Measurements from ENCODE around the gene PLCG2. TPM values are rescaled to one million over a fixed set of nuclear protein-coding genes. Genes with fewer than 3 reads are reported as not detected.

The PLCG2 gene
- total RNA-seq, 6 experiments from 2014 or later: 11.1 to 23.1 (median 17.7) TPM

- DNase-seq: no peak
- Histone ChIP-seq H3K9me3 (no peaks in the 10 kb centered on the region), H3K27me3 (no peaks in the 10 kb centered on the region), H3K4me3 (no peak overlapping the region), H3K4me1 (no peaks in the 10 kb centered on the region), H3K27ac (no peak overlapping the region), H3K36me3 (peaks cover 0 to 14% (median 2%) of the 10 kb centered on the region in 4 donors)
- intact Hi-C loops (cut with DNase I): no loop called here
- TF ChIP-seq CTCF (IDR thresholded peaks at IDR 0.05): peak in 1 of 4 donors; percentile 16
- no peak for TF ChIP-seq POLR2A (IDR thresholded peaks at IDR 0.05)
- 59% methylated on average over 8 of the region's 11 CpGs for WGBS (ENCODE audit: insufficient coverage, low coverage, low lambda C conversion rate, missing lambda C conversion rate)
- ATAC-seq: peak; percentile 28 to 65 (median 52)
Observed at GRCh38 chr16:81996664-81997509, 217.8 kb downstream of the PLCG2 start.

GRCh38 chr16:81997738-81998137, 218.6 kb downstream of the PLCG2 start:
- TF ChIP-seq CTCF (IDR thresholded peaks at IDR 0.05) (no peak), POLR2A (IDR thresholded peaks at IDR 0.05) (no peak)
- Histone ChIP-seq H3K27me3 (no peaks in the 10 kb centered on the region), H3K4me3 (no peak overlapping the region), H3K9me3 (no peaks in the 10 kb centered on the region), H3K4me1 (no peaks in the 10 kb centered on the region), H3K36me3 (peaks cover 0 to 14% (median 2%) of the 10 kb centered on the region in 4 donors), H3K27ac (no peak overlapping the region)
- DNase-seq (no peak), ATAC-seq (peak in 2 of 4 donors; percentile 44 to 81)
- intact Hi-C loops (cut with DNase I): no loop called here
- 20% methylated on average over 2 of the region's 2 CpGs for WGBS (ENCODE audit: insufficient coverage, low coverage, low lambda C conversion rate, missing lambda C conversion rate)

- ATAC-seq (no peak), DNase-seq (no peak)
- Histone ChIP-seq H3K4me3 (no peak overlapping the region), H3K27me3 (no peaks in the 10 kb centered on the region), H3K4me1 (no peaks in the 10 kb centered on the region), H3K36me3 (peaks cover 0 to 14% (median 2%) of the 10 kb centered on the region in 4 donors), H3K9me3 (no peaks in the 10 kb centered on the region), H3K27ac (no peak overlapping the region)
- intact Hi-C loops (cut with DNase I): no loop called here
- TF ChIP-seq CTCF (IDR thresholded peaks at IDR 0.05) (no peak), POLR2A (IDR thresholded peaks at IDR 0.05) (no peak)
- 95% methylated on average over 3 of the region's 3 CpGs for WGBS (ENCODE audit: insufficient coverage, low coverage, low lambda C conversion rate, missing lambda C conversion rate)
Observed at GRCh38 chr16:82002831-82003230, 223.7 kb downstream of the PLCG2 start.

- WGBS (ENCODE audit: insufficient coverage, low coverage, low lambda C conversion rate, missing lambda C conversion rate): 66% methylated on average over 5 of the region's 5 CpGs
- TF ChIP-seq CTCF (IDR thresholded peaks at IDR 0.05) (no peak), POLR2A (IDR thresholded peaks at IDR 0.05) (no peak)
- no peak overlapping the region for H3K4me3 ChIP-seq
- DNase-seq (no peak), ATAC-seq (peak in 1 of 4 donors; percentile 20)
- intact Hi-C loops (cut with DNase I): no loop called here
- no peaks in the 10 kb centered on the region for H3K27me3 ChIP-seq
- no peaks in the 10 kb centered on the region for H3K4me1 ChIP-seq
- H3K9me3 ChIP-seq: no peaks in the 10 kb centered on the region
- no peak overlapping the region for H3K27ac ChIP-seq
- peaks cover 0 to 7% (median 2%) of the 10 kb centered on the region in 4 donors for H3K36me3 ChIP-seq
Observed at GRCh38 chr16:82004601-82005000, 225.5 kb downstream of the PLCG2 start.
